ENCODE results near the gene CACYBP.

CACYBP gene

GRCh38 chr1:174989536-174990220, 10.1 kb upstream of the CACYBP start:
- Mint-ChIP-seq H3K27ac (peak overlapping the region; percentile 85), H3K4me3 (peak overlapping the region; percentile 76), H3K4me1 (ENCODE audit: low read depth) (peaks cover 27% of the 10 kb centered on the region)

GRCh38 chr1:174990382-174990999, 9.3 kb upstream of the CACYBP start:
- Mint-ChIP-seq H3K36me3 (ENCODE audit: low read depth) (peaks cover 36% of the 10 kb centered on the region), H3K27ac (peak overlapping the region; percentile 89), H3K9me3 (no peaks in the 10 kb centered on the region), H3K4me3 (peak overlapping the region; percentile 78), H3K27me3 (ENCODE audit: low read depth) (no peaks in the 10 kb centered on the region), H3K4me1 (ENCODE audit: low read depth) (peaks cover 25% of the 10 kb centered on the region)

More at GRCh38 chr1:174989536-174990220, 10.1 kb upstream of the CACYBP start:
- no peaks in the 10 kb centered on the region for H3K27me3 Mint-ChIP-seq (ENCODE audit: low read depth)
- no peaks in the 10 kb centered on the region for H3K9me3 Mint-ChIP-seq
- peaks cover 39% of the 10 kb centered on the region for H3K36me3 Mint-ChIP-seq (ENCODE audit: low read depth)

GRCh38 chr1:174991473-174991872, 8.3 kb upstream of the CACYBP start:
- H3K36me3 Mint-ChIP-seq (ENCODE audit: low read depth) = peaks cover 33% of the 10 kb centered on the region
- no peaks in the 10 kb centered on the region for H3K9me3 Mint-ChIP-seq
- H3K4me3 Mint-ChIP-seq = no peak overlapping the region
- peaks cover 24% of the 10 kb centered on the region for H3K4me1 Mint-ChIP-seq (ENCODE audit: low read depth)
- no peaks in the 10 kb centered on the region for H3K27me3 Mint-ChIP-seq (ENCODE audit: low read depth)
- no peak overlapping the region for H3K27ac Mint-ChIP-seq

- Mint-ChIP-seq H3K4me1 (ENCODE audit: low read depth) (peaks cover 20% of the 10 kb centered on the region), H3K9me3 (no peaks in the 10 kb centered on the region), H3K36me3 (ENCODE audit: low read depth) (peaks cover 15% of the 10 kb centered on the region), H3K27ac (no peak overlapping the region), H3K27me3 (ENCODE audit: low read depth) (no peaks in the 10 kb centered on the region), H3K4me3 (no peak overlapping the region)
These were observed 4.6 kb upstream of the CACYBP start for GRCh38 chr1:174995121-174995520.

- Mint-ChIP-seq H3K27ac (no peak overlapping the region), H3K4me3 (no peak overlapping the region), H3K9me3 (no peaks in the 10 kb centered on the region), H3K4me1 (ENCODE audit: low read depth) (peaks cover 14% of the 10 kb centered on the region), H3K27me3 (ENCODE audit: low read depth) (no peaks in the 10 kb centered on the region), H3K36me3 (ENCODE audit: low read depth) (peaks cover 8% of the 10 kb centered on the region)
These were observed 3.8 kb upstream of the CACYBP start for GRCh38 chr1:174995916-174996315.

DNA sequence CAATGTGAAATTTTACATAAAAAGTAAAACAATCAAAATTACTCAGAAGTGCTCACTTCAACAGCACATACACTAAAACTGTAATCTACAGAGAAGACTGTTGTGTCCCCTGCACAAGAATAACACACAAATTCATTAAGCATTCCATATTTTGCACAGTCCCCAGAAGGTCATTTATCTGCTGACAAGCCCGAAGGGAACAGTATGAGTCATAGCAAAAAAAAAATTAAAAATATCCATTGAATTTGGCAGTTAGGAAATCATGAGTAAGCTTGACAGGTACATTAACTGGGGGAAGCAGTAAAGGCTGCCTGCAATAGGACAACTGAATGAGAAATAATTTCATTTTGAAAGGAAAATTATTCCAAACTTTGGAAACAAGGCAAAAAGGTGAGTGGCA, 3.3 kb upstream of the CACYBP start:
- Mint-ChIP-seq H3K4me3 (no peak overlapping the region), H3K27me3 (ENCODE audit: low read depth) (no peaks in the 10 kb centered on the region), H3K4me1 (ENCODE audit: low read depth) (peaks cover 18% of the 10 kb centered on the region), H3K36me3 (ENCODE audit: low read depth) (peaks cover 9% of the 10 kb centered on the region), H3K9me3 (no peaks in the 10 kb centered on the region), H3K27ac (no peak overlapping the region)

DNA sequence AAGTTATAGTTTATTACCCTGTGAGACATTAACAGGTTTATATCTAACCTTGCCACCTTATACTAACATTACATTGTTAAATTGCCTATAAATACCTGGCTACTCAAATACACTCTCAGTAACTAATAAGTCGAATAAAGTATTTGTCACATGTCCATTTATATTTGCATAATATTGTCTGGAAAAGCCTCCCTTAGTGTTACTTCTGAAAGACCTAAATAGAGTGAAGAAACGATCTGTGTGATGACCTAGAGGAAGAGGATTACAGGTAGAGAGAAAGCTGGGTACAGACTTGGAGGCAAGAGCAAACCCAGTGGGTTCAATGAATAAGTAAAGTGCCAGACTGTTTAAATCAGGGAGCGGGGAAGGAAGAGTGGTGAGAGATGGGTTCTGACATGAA, 2.7 kb upstream of the CACYBP start:
- peak overlapping the region; percentile 11 for H3K27ac Mint-ChIP-seq

DNA sequence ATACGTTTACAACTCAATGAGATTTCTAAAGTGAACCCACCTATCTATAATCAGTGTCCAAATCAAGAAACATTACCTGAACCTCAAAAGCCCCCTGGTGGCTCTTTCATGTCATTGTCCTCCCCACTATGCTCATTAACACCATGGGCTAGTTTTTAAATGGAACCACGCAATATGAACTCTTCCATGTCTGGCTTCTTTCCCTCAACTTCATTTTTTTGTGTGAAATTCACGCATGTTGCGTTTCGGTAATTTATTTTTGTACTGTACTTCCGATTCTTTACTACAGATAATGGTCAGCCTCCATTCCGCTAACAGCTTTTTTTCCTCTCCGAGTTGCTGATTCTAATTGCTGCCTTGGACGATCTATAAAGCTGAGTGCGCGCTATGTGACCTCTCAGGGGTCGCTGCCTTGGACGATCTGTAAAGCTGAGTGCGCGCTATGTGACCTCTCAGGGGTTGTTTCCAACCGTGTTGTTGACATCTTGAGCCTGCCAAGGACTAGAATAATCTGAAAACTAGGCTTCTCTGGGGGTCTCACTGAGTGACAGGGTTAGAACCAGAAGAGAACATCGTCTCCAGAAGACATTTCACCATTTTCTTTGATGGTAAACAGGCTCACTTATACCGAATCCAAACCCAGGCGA, 1.1 kb upstream of the CACYBP start:
- peaks cover 34% of the 10 kb centered on the region for H3K4me1 Mint-ChIP-seq (ENCODE audit: low read depth)
- no peak overlapping the region for H3K27ac Mint-ChIP-seq
- H3K36me3 Mint-ChIP-seq (ENCODE audit: low read depth) = peaks cover 14% of the 10 kb centered on the region
- H3K4me3 Mint-ChIP-seq = no peak overlapping the region
- H3K27me3 Mint-ChIP-seq (ENCODE audit: low read depth) = no peaks in the 10 kb centered on the region
- H3K9me3 Mint-ChIP-seq = no peaks in the 10 kb centered on the region

More for the DNA sequence above, 2.7 kb upstream of the CACYBP start:
- Mint-ChIP-seq H3K4me1 (ENCODE audit: low read depth) (peaks cover 21% of the 10 kb centered on the region), H3K36me3 (ENCODE audit: low read depth) (peaks cover 10% of the 10 kb centered on the region), H3K27me3 (ENCODE audit: low read depth) (no peaks in the 10 kb centered on the region), H3K9me3 (no peaks in the 10 kb centered on the region), H3K4me3 (no peak overlapping the region)

- Mint-ChIP-seq H3K4me3 (no peak overlapping the region), H3K27ac (no peak overlapping the region), H3K4me1 (ENCODE audit: low read depth) (peaks cover 37% of the 10 kb centered on the region), H3K27me3 (ENCODE audit: low read depth) (no peaks in the 10 kb centered on the region), H3K9me3 (no peaks in the 10 kb centered on the region), H3K36me3 (ENCODE audit: low read depth) (peaks cover 11% of the 10 kb centered on the region)
These were observed 371 bp upstream of the CACYBP start for GRCh38 chr1:174999216-174999935.

DNA sequence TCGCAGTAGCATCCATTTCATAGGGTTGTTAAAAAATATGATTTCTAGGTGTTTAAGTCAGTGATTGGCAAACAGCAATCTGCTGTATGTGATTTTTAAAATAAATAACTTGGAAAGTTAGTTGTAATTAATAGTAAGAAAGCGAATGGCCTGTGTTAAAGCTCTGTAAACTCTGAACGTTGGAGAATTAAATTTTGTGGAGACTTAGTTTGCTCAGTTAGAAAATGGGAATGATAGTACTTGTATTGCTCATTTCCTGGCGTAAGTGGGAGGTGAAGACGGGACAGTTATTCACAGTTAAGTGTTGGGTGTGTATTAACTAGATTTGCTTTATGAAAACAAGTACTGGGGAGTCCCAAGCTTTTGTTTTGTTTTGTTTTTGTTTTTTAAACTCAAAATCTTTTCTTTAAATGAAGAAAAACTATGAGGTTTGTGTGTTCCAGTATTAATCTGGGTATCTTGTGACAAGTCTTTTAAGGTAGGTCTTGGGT, 995 bp downstream of the CACYBP start:
- Mint-ChIP-seq H3K9me3 (no peaks in the 10 kb centered on the region), H3K4me3 (no peak overlapping the region), H3K27me3 (ENCODE audit: low read depth) (no peaks in the 10 kb centered on the region), H3K36me3 (ENCODE audit: low read depth) (peaks cover 19% of the 10 kb centered on the region), H3K27ac (peak overlapping the region; percentile 79), H3K4me1 (ENCODE audit: low read depth) (peaks cover 45% of the 10 kb centered on the region)

DNA sequence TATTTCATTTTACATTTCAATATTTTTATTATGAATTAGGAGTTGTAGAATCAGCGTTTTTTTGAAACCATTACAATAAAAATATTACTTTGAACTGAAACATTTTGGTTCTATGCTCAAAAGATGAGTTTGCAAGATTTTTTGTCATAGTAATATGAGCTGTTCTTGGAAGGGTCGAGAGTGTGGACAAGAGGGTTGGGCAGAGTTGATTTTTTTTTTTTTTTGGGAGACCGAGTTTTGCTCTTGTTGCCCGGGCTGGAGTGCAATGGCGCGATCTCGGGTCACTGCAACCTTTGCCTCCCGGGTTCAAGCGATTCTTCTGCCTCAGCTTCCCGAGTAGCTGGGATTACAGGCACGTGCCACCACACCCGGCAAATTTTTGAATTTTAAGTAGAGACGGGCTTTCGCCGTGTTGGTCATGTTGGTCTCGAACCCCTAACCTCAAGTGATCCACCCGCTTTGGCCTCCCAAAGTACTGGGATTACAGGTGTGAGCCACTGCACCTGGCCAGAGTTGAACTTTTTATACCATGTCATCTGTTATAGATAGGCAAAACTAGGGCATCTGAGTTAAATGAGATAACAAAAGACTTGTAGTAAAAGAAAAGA, 3.3 kb downstream of the CACYBP start:
- Mint-ChIP-seq H3K27ac (no peak overlapping the region), H3K4me1 (ENCODE audit: low read depth) (peaks cover 45% of the 10 kb centered on the region), H3K27me3 (ENCODE audit: low read depth) (no peaks in the 10 kb centered on the region), H3K4me3 (no peak overlapping the region), H3K36me3 (ENCODE audit: low read depth) (peaks cover 31% of the 10 kb centered on the region), H3K9me3 (no peaks in the 10 kb centered on the region)

- Mint-ChIP-seq H3K4me3 (peak overlapping the region; percentile 49), H3K9me3 (no peaks in the 10 kb centered on the region), H3K4me1 (ENCODE audit: low read depth) (peaks cover 47% of the 10 kb centered on the region), H3K36me3 (ENCODE audit: low read depth) (peaks cover 36% of the 10 kb centered on the region), H3K27ac (peak overlapping the region; percentile 64), H3K27me3 (ENCODE audit: low read depth) (no peaks in the 10 kb centered on the region)
These were observed 3.8 kb downstream of the CACYBP start for GRCh38 chr1:175003521-175003920.

DNA sequence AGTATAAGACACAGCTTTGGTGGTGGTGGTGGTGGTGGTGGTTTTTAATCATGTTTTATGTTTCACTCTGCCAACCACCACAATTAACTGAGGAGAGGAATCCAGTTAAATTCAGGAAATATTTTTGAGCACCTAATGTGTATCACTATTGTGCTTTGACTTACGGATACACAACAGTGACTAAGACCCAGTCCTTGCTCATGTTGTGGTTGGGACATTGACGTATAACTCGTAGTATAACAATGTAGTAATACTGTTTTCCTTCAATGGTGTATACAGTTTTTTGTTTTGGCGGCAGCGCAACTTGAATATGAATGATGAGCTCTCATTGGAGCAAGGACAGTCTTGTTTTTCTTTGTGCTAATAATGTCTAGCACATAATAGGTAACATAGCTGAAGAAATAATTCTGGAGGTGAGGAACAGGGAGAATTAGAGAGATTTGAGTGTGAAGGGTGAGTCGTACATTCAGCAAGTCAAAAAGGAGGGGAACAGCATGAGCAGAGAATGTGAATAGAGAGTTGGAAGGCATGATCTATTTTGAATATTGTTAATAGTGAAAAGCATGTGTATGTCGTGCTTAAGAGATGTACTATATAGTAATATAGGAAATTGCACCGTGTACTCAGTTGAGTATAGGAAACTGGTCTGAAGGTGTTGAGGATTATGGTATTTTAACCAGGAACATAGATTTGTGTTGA, 5.5 kb downstream of the CACYBP start:
- H3K27me3 Mint-ChIP-seq (ENCODE audit: low read depth) = no peaks in the 10 kb centered on the region
- H3K4me1 Mint-ChIP-seq (ENCODE audit: low read depth) = peaks cover 51% of the 10 kb centered on the region
- H3K27ac Mint-ChIP-seq = no peak overlapping the region
- H3K36me3 Mint-ChIP-seq (ENCODE audit: low read depth) = peaks cover 40% of the 10 kb centered on the region
- no peaks in the 10 kb centered on the region for H3K9me3 Mint-ChIP-seq
- H3K4me3 Mint-ChIP-seq = no peak overlapping the region

DNA sequence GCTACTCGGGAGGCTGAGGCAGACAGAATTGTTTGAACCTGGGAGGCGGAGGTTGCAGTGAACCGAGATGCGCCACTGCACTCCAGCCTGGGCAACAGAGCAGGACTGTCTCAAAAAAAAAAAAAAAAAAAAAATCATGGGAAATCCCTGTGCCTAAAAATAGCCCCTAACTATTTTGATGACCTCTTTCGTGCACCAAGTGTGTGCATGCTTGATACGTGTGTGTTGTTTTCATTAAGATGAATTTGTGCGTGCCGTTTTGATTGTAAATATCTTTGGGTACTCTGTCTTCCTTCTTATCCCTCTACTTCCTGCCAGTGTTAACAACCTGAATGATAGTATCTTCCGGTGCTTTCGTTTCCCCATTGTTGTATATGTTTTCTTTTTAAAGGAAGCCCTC, 9.8 kb downstream of the CACYBP start:
- H3K27me3 Mint-ChIP-seq (ENCODE audit: low read depth) = no peaks in the 10 kb centered on the region
- H3K36me3 Mint-ChIP-seq (ENCODE audit: low read depth) = peaks cover 54% of the 10 kb centered on the region
- no peak overlapping the region for H3K27ac Mint-ChIP-seq
- H3K4me1 Mint-ChIP-seq (ENCODE audit: low read depth) = peaks cover 23% of the 10 kb centered on the region
- no peak overlapping the region for H3K4me3 Mint-ChIP-seq
- no peaks in the 10 kb centered on the region for H3K9me3 Mint-ChIP-seq

Measured in T-helper 1 cell treated with Interleukin-12 subunit alpha and Interleukin-12 subunit beta and Interleukin-4 antibody, amounts not matched to agents 30 μg/mL and 1 μg/mL, for 36 hours (primary cell).